ENCODE measurements around the gene MT1HL1. TPM values are rescaled to one million over a fixed set of nuclear protein-coding genes. Genes with fewer than 3 reads are reported as not detected.

The MT1HL1 gene
- total RNA-seq = not detected

GRCh38 chr1:237004116-237004515, at the start of gene MT1HL1:
Gene MT1HL1 (minus strand): TSS chr1:237004441. CDS start chr1:237004372, 69 bp downstream.
- DNase-seq = no peak
- TF ChIP-seq POLR2A (IDR thresholded peaks at IDR 0.05) = no peak
- TF ChIP-seq, protein P1, sequence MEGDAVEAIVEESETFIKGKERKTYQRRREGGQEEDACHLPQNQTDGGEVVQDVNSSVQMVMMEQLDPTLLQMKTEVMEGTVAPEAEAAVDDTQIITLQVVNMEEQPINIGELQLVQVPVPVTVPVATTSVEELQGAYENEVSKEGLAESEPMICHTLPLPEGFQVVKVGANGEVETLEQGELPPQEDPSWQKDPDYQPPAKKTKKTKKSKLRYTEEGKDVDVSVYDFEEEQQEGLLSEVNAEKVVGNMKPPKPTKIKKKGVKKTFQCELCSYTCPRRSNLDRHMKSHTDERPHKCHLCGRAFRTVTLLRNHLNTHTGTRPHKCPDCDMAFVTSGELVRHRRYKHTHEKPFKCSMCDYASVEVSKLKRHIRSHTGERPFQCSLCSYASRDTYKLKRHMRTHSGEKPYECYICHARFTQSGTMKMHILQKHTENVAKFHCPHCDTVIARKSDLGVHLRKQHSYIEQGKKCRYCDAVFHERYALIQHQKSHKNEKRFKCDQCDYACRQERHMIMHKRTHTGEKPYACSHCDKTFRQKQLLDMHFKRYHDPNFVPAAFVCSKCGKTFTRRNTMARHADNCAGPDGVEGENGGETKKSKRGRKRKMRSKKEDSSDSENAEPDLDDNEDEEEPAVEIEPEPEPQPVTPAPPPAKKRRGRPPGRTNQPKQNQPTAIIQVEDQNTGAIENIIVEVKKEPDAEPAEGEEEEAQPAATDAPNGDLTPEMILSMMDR (IDR thresholded peaks at IDR 0.05) = no peak
- H3K4me1 ChIP-seq = no peaks in the 10 kb centered on the region
- H3K36me3 ChIP-seq = no peaks in the 10 kb centered on the region
- no peaks in the 10 kb centered on the region for H3K27me3 ChIP-seq
- no peak within 1 kb of the TSS for H3K4me3 ChIP-seq
- no peak within 1 kb of the TSS for H3K27ac ChIP-seq
- intact Hi-C loops (cut with DNase I; ENCODE audit: low total_unique reads) = no loop called here
- H3K9me3 ChIP-seq = no peaks in the 10 kb centered on the region

GRCh38 chr1:237050915-237051314, 46.7 kb upstream of the MT1HL1 start:
- intact Hi-C loops (cut with DNase I; ENCODE audit: low total_unique reads) = no loop called here
- Histone ChIP-seq H3K36me3 (no peaks in the 10 kb centered on the region), H3K9me3 (peaks cover 0 to 4% of the 10 kb centered on the region in 2 donors), H3K27ac (no peak overlapping the region), H3K4me3 (no peak overlapping the region), H3K27me3 (no peaks in the 10 kb centered on the region), H3K4me1 (no peaks in the 10 kb centered on the region)
- no peak for TF ChIP-seq POLR2A (IDR thresholded peaks at IDR 0.05)
- TF ChIP-seq, protein P1 (IDR thresholded peaks at IDR 0.05) = no peak
- no peak for DNase-seq

DNA sequence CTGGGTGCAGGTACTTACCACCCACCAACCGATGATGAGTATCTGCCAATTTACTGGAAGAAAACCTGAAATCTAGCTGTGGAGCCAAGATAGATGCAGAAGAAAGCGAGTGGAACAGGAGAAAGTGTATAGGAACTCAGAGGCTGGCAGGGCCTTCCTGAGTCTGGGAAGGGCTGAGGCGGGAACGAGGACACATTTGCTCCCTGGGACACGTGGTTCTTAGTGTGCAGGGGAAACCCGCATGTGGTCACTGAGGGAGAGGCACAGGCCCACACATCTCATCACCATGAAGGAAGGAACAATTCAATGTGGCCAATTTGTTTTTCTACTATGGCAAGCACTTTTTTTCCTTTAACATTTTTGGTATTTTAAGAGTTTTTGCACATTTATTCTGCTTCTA, 45.9 kb upstream of the MT1HL1 start:
- TF ChIP-seq POLR2A (IDR thresholded peaks at IDR 0.05) = no peak
- TF ChIP-seq, protein P1 (IDR thresholded peaks at IDR 0.05) = no peak
- Histone ChIP-seq H3K4me3 (no peak overlapping the region), H3K27ac (no peak overlapping the region), H3K36me3 (no peaks in the 10 kb centered on the region), H3K9me3 (peaks cover 0 to 4% of the 10 kb centered on the region in 2 donors), H3K27me3 (peaks cover 0 to under 1% of the 10 kb centered on the region in 2 donors), H3K4me1 (no peaks in the 10 kb centered on the region)
- no peak for DNase-seq
- intact Hi-C loops (cut with DNase I; ENCODE audit: low total_unique reads) = no loop called here

DNA sequence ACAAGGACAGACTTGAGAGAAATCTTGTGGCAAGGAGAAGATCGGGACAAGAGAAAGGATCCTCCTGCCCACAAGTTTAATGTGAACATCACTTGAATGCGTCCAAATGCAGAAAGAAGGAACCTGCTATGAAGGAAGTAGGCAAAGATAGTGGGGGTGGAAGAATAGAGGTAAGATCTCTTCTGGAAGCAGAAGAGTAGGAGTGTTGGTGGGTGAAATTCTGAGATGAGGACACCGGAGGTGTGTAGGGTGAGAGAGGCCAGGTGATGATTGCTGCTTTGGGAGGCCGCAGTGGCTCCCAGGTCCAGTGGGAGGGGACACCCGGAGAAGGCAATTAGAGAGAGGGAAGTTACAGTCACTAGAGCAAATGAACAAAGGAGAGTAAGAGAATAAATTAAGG, 44.6 kb upstream of the MT1HL1 start:
- no peak for DNase-seq
- Histone ChIP-seq H3K4me1 (no peaks in the 10 kb centered on the region), H3K27ac (no peak overlapping the region), H3K36me3 (no peaks in the 10 kb centered on the region), H3K4me3 (no peak overlapping the region), H3K27me3 (peaks cover 0 to 11% of the 10 kb centered on the region in 2 donors), H3K9me3 (peaks cover 0 to 4% of the 10 kb centered on the region in 2 donors)
- TF ChIP-seq, protein P1 (IDR thresholded peaks at IDR 0.05) = no peak
- no peak for TF ChIP-seq POLR2A (IDR thresholded peaks at IDR 0.05)
- intact Hi-C loops (cut with DNase I; ENCODE audit: low total_unique reads) = no loop called here

GRCh38 chr1:237045278-237046016, 41.2 kb upstream of the MT1HL1 start:
- Histone ChIP-seq H3K27me3 (peaks cover 0 to 11% of the 10 kb centered on the region in 2 donors), H3K27ac (no peak overlapping the region), H3K4me3 (no peak overlapping the region), H3K36me3 (no peaks in the 10 kb centered on the region), H3K9me3 (no peaks in the 10 kb centered on the region), H3K4me1 (peaks cover 0 to 8% of the 10 kb centered on the region in 2 donors)
- no peak for DNase-seq
- intact Hi-C loops (cut with DNase I; ENCODE audit: low total_unique reads) = no loop called here
- no peak for TF ChIP-seq POLR2A (IDR thresholded peaks at IDR 0.05)
- TF ChIP-seq, protein P1 (IDR thresholded peaks at IDR 0.05) = no peak

All from uterus (tissue), 4 donors.